GM13977 (cell line): ENCODE data around the gene TENM3.

ENCODE experiments used
- DNase-seq: peaks from one replicate; pipeline ENCODE4 v3.0.0; 2012; ENCODE audit warnings: low spot score
- CTCF ChIP-seq: IDR thresholded peaks from 2 replicates; pipeline ENCODE4 v1.5.1; 2012; ENCODE audit warnings: mild to moderate bottlenecking, control low read depth; ENCODE audit not compliant: insufficient read depth; ENCODE audit errors: extremely low read depth, missing control alignments
- in situ Hi-C: fragments of 300-500 bp; cut with MboI; formaldehyde crosslinking; loops from one replicate; pipeline ENCODE4 v1.12.0; 2022; ENCODE audit warnings: low sequenced_read_pairs, low pct_unique_long_range_greater_than_20kb, mixed read lengths, inconsistent platforms; ENCODE audit not compliant: unreplicated experiment

Gene TENM3

GRCh38 chr4:182405087-182405486 lies 161.9 kb downstream of the TENM3 start:
- in situ Hi-C loops = no loop called here
- TF ChIP-seq CTCF = no peak

GRCh38 chr4:182409271-182409670 lies 166.1 kb downstream of the TENM3 start:
- TF ChIP-seq CTCF = no peak
- in situ Hi-C loops = no loop called here

More at GRCh38 chr4:182405087-182405486, 161.9 kb downstream of the TENM3 start:
- DNase-seq = no peak

GRCh38 chr4:182411391-182411790 lies 168.2 kb downstream of the TENM3 start:
- in situ Hi-C loops = no loop called here
- no peak for DNase-seq
- no peak for TF ChIP-seq CTCF

More at GRCh38 chr4:182409271-182409670, 166.1 kb downstream of the TENM3 start:
- DNase-seq = no peak

- no peak for TF ChIP-seq CTCF
- DNase-seq = no peak
- in situ Hi-C loops = no loop called here
Observed at GRCh38 chr4:182413550-182413949, 170.3 kb downstream of the TENM3 start.

GRCh38 chr4:182415116-182415515 lies 171.9 kb downstream of the TENM3 start:
- no peak for DNase-seq
- in situ Hi-C loops = no loop called here
- no peak for TF ChIP-seq CTCF

- no peak for DNase-seq
- in situ Hi-C loops = no loop called here
- TF ChIP-seq CTCF = no peak
Observed at GRCh38 chr4:182416067-182416466, 172.9 kb downstream of the TENM3 start.
